ENCODE data around the gene SMIM9. TPM values are rescaled to one million over a fixed set of nuclear protein-coding genes. Genes with fewer than 3 reads are reported as not detected.
A peak's percentile ranks its signal among the peaks of the same experiment; 100 is the strongest.

The SMIM9 gene
- total and polyA plus RNA-seq, 9 of the 15 experiments (the other 6 are each of a cell fraction or from before 2014, with no cell fraction given), result 0.08 TPM; not detected in 8

- TF ChIP-seq ZNF592 (IDR thresholded peaks at IDR 0.05), result peak; percentile 63
- TF ChIP-seq TCFL5 (CRISPR knock-in tag; conservative IDR thresholded peaks at IDR 0.05), result no peak
- TF ChIP-seq VEZF1 (CRISPR knock-in tag; IDR thresholded peaks at IDR 0.05), result 0 out of 2 replicates have a peak, but pooled peaks have one; percentile 12
- no peak for TF ChIP-seq ATF1 (CRISPR knock-in tag; IDR thresholded peaks at IDR 0.05)
- no peak for TF ChIP-seq ATF1 (tag; IDR thresholded peaks at IDR 0.05)
- TF ChIP-seq MNT (conservative IDR thresholded peaks at IDR 0.05), result no peak
- 0 out of 2 replicates have a peak, but pooled peaks have one; percentile 30 for TF ChIP-seq DPF2 (IDR thresholded peaks at IDR 0.05)
- no peak for TF ChIP-seq ZBTB43 (CRISPR knock-in tag; IDR thresholded peaks at IDR 0.05)
- 0 out of 4 replicates have a peak, but pooled peaks of 1 of the 2 experiments have one; percentile 46 for TF ChIP-seq ZNF639 (CRISPR knock-in tag; conservative IDR thresholded peaks at IDR 0.05 in 1 of 2, IDR thresholded peaks at IDR 0.05 in 1 of 2)
- TF ChIP-seq FOSL1 (tag; conservative IDR thresholded peaks at IDR 0.05), result peak; percentile 35; the same call in 1 of the 2 replicates
- TF ChIP-seq SRSF1 (IDR thresholded peaks at IDR 0.05; ENCODE audit: low read depth, low read length), result no peak
Observed at GRCh38 chrX:154815274-154815818, 19.1 kb downstream of the SMIM9 start (continued).

Measured in K562 (cell line).